Epithelial cell of proximal tubule (primary cell): ENCODE data around the gene SLC15A1. TPM values are rescaled to one million over a fixed set of nuclear protein-coding genes. Genes with fewer than 3 reads are reported as not detected.

Experiments
- DNase-seq: peaks from one replicate; pipeline ENCODE4 v3.0.0-alpha.2; 2011; ENCODE audit warnings: low read depth
- H3K4me3 ChIP-seq: 2 replicates; pipeline ENCODE4 v1.5.1; 2011; ENCODE audit warnings: low read depth, mild to moderate bottlenecking, low read length
- total RNA-seq: library from RNA; depleted of rRNA; stranded (reverse); fragments of >200 nt; gene quantifications from 2 replicates; pipeline ENCODE4 v1.2.3, GENCODE V29; 2015
- TF ChIP-seq, protein P1 (sequence below): conservative IDR thresholded peaks from 2 replicates; pipeline ENCODE4 v1.5.1; 2012; ENCODE audit warnings: low read depth, mild to moderate bottlenecking, low read length

The SLC15A1 gene
- total RNA-seq, 1 donor from 2014 or later = 4.6 TPM

GRCh38 chr13:98690348-98691022, 62.0 kb downstream of the SLC15A1 start:
- TF ChIP-seq, protein P1, sequence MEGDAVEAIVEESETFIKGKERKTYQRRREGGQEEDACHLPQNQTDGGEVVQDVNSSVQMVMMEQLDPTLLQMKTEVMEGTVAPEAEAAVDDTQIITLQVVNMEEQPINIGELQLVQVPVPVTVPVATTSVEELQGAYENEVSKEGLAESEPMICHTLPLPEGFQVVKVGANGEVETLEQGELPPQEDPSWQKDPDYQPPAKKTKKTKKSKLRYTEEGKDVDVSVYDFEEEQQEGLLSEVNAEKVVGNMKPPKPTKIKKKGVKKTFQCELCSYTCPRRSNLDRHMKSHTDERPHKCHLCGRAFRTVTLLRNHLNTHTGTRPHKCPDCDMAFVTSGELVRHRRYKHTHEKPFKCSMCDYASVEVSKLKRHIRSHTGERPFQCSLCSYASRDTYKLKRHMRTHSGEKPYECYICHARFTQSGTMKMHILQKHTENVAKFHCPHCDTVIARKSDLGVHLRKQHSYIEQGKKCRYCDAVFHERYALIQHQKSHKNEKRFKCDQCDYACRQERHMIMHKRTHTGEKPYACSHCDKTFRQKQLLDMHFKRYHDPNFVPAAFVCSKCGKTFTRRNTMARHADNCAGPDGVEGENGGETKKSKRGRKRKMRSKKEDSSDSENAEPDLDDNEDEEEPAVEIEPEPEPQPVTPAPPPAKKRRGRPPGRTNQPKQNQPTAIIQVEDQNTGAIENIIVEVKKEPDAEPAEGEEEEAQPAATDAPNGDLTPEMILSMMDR = no peak
- DNase-seq = no peak

GRCh38 chr13:98689347-98689968, 63.0 kb downstream of the SLC15A1 start:
- no peak for DNase-seq
- H3K4me3 ChIP-seq = no peak overlapping the region
- TF ChIP-seq, protein P1 = no peak

More at GRCh38 chr13:98690348-98691022, 62.0 kb downstream of the SLC15A1 start:
- H3K4me3 ChIP-seq = no peak overlapping the region

DNA sequence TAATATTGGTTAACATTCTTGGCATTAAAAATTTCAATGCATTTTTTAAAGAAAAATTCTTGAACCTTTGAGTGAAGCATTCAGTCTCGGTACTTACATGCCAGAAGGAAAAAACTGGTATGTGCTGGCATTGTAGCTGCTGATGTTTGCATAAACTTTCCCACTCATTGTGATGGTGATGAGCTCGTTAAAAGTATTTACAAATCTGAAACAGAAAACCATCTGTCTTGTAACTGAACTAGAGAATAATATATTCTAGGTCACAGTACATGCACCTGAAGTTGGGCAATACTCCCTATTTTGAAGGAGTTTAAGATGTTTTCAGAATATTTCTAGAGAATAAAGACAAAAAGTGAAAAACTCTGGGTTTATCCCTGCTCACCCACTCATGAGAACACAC, 64.1 kb downstream of the SLC15A1 start:
- no peak for DNase-seq
- TF ChIP-seq, protein P1 = no peak
- no peak overlapping the region for H3K4me3 ChIP-seq

DNA sequence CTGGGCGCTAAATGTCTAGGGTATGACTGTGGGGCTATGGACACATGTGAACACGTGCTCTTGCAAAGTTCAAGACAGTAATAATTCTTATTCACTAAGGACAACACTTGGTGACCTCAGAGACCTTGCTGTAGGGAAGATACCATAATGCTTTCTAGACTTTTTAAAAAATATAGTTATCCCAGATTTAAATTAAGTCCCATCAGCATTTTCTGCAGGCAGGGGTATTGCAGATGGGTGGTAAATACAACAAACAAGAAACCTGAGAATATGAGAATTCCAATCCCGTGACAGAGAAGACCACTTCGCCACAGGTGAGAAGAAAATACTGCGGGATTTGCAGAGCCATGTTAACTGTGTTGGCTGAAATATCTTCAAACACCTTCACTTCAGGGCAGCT, 65.2 kb downstream of the SLC15A1 start:
- H3K4me3 ChIP-seq = no peak overlapping the region
- TF ChIP-seq, protein P1 = no peak
- no peak for DNase-seq

DNA sequence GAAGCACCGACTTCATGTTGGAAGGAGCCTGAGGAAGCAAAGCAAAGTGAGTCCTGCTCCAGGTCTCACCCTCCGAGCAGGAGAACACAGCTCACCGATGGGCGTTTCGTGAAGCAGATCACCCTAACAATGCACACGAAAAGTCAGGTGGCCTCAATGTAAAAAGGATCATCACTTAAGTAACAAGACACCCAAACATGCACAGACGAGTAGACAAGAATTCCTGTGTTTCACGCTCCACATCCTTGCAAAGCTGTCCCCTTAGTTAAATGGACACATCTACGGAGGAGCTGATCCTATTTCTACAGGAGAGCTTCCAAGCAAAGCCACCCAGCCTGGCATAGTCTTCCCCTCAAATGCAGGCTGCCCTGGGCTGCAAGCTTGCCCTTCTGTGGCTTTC, 66.2 kb downstream of the SLC15A1 start:
- no peak overlapping the region for H3K4me3 ChIP-seq
- TF ChIP-seq, protein P1 = no peak
- DNase-seq = no peak

DNA sequence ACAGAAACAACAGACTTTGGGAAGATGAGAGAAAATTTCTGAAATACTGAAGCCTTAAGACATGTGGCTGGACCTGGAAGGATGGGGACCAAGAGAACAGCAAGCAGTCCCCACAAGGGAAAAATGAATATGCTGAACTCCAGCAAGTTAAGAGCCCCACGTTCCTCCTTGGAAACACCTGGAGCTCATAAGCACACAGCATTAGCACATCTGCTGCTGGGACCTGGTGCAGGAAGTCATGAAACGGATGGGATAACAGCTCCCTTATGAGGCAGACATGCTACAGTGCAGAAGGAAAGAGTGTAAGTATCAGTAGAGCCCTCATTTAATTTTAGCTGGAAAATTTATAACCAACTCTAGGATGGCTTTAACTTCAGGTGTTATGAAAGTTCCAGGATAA, 67.3 kb downstream of the SLC15A1 start:
- TF ChIP-seq, protein P1 = no peak
- no peak overlapping the region for H3K4me3 ChIP-seq
- DNase-seq = no peak

DNA sequence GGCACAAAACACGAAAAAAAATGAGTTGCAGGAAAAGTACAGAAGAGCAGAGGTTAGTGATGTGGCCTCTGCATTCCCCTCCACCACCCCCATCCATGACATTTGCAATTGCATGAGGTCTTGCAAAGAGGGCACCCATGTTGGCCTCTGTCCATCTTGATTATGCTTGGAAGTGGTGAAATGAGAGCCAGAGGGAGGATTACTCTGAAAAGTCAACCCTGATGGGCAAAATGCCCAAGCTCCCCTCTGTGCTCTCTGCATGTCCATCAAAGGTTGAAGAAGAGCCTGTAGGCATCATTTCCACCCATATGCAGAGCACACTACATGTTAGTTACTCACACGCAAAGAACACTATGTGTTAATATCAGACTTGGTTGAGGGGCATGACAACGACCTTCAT, 71.4 kb downstream of the SLC15A1 start:
- TF ChIP-seq, protein P1 = no peak
- H3K4me3 ChIP-seq = no peak overlapping the region
- DNase-seq = no peak
